Measurements from ENCODE around the gene STAU1.

The STAU1 gene

DNA sequence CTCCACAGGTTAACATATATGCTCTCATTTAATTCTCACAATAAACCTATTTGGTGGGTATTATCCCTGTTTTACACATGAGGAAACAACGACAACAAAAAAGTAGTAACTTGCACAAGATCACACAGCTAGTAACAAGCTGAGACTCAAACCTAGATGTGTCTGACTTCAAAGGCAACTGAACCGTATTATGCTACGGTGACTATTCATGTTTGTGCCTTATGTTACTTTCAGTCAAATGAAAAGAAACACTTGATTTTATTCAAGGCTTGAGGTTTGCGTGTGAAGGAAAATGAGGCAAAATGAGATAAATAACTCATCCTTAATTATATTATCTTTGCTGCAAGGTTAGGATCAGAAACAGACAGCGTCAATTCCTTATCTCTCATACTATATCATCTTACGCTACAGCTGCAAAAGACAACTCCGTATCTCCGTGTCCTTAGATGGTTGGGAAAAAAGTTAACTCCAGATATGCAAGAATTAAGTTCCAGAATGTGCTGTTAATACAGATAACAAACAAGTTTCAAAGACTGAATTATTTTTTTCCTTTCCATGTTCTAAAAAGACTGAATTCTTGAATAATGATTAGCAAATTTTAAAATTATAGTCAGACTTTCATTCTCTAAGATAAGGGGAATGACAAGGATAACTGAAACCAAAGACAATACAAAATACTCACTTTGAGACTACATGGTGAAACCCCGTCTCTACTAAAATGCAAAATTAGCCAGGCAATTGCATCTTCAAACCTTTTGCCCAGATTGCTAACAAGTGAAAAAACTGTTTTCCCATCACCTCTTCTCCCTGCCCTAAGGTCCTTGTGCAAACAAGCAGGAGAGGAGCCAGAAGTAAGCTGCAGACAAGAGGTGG is 27.8 kb downstream of the STAU1 start:
- TF ChIP-seq, protein P1, sequence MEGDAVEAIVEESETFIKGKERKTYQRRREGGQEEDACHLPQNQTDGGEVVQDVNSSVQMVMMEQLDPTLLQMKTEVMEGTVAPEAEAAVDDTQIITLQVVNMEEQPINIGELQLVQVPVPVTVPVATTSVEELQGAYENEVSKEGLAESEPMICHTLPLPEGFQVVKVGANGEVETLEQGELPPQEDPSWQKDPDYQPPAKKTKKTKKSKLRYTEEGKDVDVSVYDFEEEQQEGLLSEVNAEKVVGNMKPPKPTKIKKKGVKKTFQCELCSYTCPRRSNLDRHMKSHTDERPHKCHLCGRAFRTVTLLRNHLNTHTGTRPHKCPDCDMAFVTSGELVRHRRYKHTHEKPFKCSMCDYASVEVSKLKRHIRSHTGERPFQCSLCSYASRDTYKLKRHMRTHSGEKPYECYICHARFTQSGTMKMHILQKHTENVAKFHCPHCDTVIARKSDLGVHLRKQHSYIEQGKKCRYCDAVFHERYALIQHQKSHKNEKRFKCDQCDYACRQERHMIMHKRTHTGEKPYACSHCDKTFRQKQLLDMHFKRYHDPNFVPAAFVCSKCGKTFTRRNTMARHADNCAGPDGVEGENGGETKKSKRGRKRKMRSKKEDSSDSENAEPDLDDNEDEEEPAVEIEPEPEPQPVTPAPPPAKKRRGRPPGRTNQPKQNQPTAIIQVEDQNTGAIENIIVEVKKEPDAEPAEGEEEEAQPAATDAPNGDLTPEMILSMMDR (IDR thresholded peaks at IDR 0.05; ENCODE audit: extremely low read depth, insufficient read depth, missing control alignments): no peak
- no peak for DNase-seq (ENCODE audit: low spot score)
- in situ Hi-C loops (cut with MboI; ENCODE audit: low pct_unique_long_range_greater_than_20kb, low sequenced_read_pairs, unreplicated experiment): no loop called here

DNA sequence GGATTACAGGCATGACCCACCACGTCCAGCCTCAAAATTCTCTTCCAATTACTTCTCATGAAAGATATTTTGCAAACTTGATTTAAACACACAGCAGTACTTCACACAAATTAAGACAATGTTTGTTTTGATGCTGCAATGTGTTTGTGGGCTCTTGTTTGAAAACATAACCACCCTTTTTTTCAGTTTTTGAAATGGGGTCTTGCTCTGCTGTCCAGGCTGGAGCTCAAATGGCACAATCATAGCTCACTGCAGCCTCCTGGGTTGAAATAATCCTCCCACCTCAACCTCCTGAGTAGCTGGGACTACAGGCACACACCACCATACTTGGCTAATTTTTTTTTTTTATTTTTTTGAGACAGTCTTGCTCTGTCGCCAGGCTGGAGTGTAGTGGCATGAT is 31.0 kb downstream of the STAU1 start:
- DNase-seq (ENCODE audit: low spot score): no peak
- TF ChIP-seq, protein P1 (IDR thresholded peaks at IDR 0.05; ENCODE audit: extremely low read depth, insufficient read depth, missing control alignments): no peak
- in situ Hi-C loops (cut with MboI; ENCODE audit: low pct_unique_long_range_greater_than_20kb, low sequenced_read_pairs, unreplicated experiment): no loop called here

DNA sequence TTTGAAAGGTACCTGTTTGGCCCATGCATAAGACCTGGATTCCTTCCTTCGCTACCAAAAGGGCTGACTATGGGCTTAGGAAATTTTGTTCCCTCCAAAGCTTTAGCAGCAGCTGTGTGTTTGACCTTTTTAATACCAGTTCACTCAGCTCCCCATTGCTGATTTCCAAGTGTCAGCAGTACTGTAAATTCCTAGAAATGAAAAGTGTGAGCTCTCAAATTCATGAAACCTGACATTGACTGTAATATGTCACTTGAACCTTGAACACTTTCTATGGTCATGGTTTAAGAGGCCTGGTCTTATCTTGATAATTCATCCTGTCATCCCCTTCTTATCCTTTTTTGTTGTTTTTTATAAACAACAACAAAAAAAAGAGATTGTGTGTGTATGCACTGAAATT is 31.7 kb downstream of the STAU1 start:
- in situ Hi-C loops (cut with MboI; ENCODE audit: low pct_unique_long_range_greater_than_20kb, low sequenced_read_pairs, unreplicated experiment): no loop called here
- DNase-seq (ENCODE audit: low spot score): no peak
- TF ChIP-seq, protein P1 (IDR thresholded peaks at IDR 0.05; ENCODE audit: extremely low read depth, insufficient read depth, missing control alignments): no peak

DNA sequence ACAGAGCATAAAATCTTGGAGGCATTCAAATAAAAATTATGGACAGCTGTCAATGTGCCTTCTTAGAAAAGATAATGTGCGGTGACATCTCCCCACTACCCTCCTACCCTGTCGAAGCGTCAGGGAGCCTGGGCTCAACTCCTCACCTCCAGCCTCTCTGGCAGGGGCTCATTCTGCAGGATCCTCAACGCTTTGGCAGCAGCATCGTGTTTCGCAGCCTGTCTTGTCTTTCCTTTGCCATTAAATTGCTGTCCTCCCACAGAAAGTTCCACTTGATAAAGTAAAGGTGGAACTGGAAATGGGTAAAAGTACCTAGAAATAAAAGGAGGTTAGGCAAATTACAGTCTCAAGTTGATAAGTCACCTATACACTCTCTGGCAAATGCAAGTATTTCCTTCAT is 36.7 kb downstream of the STAU1 start:
- TF ChIP-seq, protein P1 (IDR thresholded peaks at IDR 0.05; ENCODE audit: extremely low read depth, insufficient read depth, missing control alignments): no peak
- in situ Hi-C loops (cut with MboI; ENCODE audit: low pct_unique_long_range_greater_than_20kb, low sequenced_read_pairs, unreplicated experiment): no loop called here
- no peak for DNase-seq (ENCODE audit: low spot score)

DNA sequence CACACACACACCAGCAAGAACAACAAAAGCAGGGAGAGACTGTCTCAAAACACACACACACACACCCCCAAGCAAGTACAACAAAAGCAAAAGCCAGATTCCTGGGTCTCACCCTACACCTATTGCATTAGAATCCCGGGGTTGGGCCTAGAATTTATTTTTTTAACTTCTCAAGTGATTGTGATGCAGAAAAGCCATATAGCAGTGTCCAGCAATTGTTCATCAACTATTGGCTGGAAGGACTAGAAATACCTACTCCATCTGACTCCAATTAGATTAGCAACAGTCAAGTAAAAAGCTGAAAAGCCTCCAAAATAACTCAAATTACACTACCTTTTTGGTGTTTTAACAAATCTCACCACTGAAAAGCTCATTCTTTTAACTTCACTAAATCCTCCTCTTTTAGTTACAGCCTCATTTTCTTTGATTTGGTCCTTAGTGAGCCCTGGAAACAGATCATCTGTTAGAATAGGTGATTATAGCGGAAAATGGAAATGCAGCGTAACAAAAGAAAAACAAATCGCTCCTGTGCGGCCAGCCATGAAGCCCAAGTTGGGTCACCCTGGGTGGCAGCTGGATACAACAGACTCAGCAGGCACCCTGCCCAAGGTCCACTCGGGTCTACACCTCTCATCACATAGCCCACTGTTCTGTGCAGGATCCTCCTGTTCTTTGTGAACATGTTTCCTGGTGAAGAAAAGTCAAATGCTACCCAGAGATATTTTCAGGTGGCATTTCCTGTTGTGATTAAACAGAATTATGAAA is 38.7 kb downstream of the STAU1 start:
- in situ Hi-C loops (cut with MboI; ENCODE audit: low pct_unique_long_range_greater_than_20kb, low sequenced_read_pairs, unreplicated experiment): no loop called here
- TF ChIP-seq, protein P1 (IDR thresholded peaks at IDR 0.05; ENCODE audit: extremely low read depth, insufficient read depth, missing control alignments): no peak
- DNase-seq (ENCODE audit: low spot score): no peak

DNA sequence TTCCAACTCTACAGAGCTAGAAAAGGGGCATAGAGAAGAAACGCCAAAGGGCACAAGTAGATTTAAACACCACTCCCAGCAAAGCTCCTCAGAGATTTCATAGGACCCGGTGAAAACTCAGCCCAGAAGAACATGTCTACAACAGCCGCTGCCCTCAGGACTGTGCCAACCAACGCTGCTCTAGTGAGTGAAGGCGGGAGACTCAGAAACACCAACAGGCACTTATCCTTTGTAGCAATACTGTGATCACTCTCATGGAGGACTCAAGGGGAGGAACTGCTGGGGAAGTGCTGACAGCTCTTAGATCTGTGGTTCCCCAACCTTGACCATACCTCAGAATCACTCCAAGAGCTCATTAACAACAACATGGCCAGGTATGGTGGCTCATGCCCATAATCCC is 39.5 kb downstream of the STAU1 start:
- TF ChIP-seq, protein P1 (IDR thresholded peaks at IDR 0.05; ENCODE audit: extremely low read depth, insufficient read depth, missing control alignments): no peak
- no peak for DNase-seq (ENCODE audit: low spot score)
- in situ Hi-C loops (cut with MboI; ENCODE audit: low pct_unique_long_range_greater_than_20kb, low sequenced_read_pairs, unreplicated experiment): no loop called here
